ENCODE results near the gene JRKL.

JRKL gene

DNA sequence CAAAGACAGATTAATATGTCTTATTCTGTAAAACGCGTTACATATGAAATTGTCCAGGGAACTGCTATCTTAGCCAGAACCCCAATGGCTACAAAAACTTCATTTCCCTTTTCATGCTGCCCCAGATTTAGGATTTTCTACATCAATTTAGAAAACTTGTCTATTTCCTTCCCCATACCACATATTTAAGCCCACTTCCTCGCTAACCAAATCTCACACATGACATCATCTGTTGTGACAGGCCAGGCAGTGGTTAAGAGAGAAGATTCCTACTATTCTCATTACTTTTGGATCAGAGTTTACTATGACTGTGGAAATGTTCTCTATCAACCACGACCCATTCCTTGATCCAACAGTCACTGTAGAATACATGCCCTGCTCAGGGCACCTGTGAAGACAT is 16.0 kb upstream of the JRKL start:
- no peak for DNase-seq (ENCODE audit: low spot score)
- TF ChIP-seq, protein P1, sequence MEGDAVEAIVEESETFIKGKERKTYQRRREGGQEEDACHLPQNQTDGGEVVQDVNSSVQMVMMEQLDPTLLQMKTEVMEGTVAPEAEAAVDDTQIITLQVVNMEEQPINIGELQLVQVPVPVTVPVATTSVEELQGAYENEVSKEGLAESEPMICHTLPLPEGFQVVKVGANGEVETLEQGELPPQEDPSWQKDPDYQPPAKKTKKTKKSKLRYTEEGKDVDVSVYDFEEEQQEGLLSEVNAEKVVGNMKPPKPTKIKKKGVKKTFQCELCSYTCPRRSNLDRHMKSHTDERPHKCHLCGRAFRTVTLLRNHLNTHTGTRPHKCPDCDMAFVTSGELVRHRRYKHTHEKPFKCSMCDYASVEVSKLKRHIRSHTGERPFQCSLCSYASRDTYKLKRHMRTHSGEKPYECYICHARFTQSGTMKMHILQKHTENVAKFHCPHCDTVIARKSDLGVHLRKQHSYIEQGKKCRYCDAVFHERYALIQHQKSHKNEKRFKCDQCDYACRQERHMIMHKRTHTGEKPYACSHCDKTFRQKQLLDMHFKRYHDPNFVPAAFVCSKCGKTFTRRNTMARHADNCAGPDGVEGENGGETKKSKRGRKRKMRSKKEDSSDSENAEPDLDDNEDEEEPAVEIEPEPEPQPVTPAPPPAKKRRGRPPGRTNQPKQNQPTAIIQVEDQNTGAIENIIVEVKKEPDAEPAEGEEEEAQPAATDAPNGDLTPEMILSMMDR (IDR thresholded peaks at IDR 0.05; ENCODE audit: borderline replicate concordance, control extremely low read depth, extremely low read depth, insufficient read depth, missing control alignments): no peak
- in situ Hi-C loops (cut with MboI; ENCODE audit: low sequenced_read_pairs, unreplicated experiment): no loop called here

- TF ChIP-seq, protein P1 (IDR thresholded peaks at IDR 0.05; ENCODE audit: borderline replicate concordance, control extremely low read depth, extremely low read depth, insufficient read depth, missing control alignments): no peak
- DNase-seq (ENCODE audit: low spot score): no peak
- in situ Hi-C loops (cut with MboI; ENCODE audit: low sequenced_read_pairs, unreplicated experiment): no loop called here
Measured at GRCh38 chr11:96376796-96377195, 13.0 kb upstream of the JRKL start.

- TF ChIP-seq, protein P1 (IDR thresholded peaks at IDR 0.05; ENCODE audit: borderline replicate concordance, control extremely low read depth, extremely low read depth, insufficient read depth, missing control alignments): no peak
- DNase-seq (ENCODE audit: low spot score): no peak
- in situ Hi-C loops (cut with MboI; ENCODE audit: low sequenced_read_pairs, unreplicated experiment): no loop called here
Measured at GRCh38 chr11:96384156-96384555, 5.7 kb upstream of the JRKL start.

DNA sequence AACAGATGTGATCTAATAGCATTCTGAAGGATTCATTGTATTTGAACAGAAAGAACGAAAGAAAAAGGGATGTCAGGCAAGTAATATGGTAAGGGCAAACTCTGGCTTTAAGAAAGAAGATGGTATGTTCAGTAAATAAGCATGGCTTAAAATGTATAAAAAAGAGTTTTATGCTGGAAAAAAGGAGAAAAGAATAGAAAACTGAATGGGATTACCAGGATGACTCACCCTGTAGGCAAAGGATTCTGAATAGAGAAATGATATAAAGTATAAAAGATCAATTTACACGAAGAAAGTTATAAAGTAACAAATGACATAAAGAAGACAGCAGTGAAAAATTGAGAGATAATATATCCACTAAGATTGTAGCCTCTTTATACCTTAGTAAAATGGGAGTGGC is 4.6 kb upstream of the JRKL start:
- DNase-seq (ENCODE audit: low spot score): no peak
- TF ChIP-seq, protein P1 (IDR thresholded peaks at IDR 0.05; ENCODE audit: borderline replicate concordance, control extremely low read depth, extremely low read depth, insufficient read depth, missing control alignments): no peak
- in situ Hi-C loops (cut with MboI; ENCODE audit: low sequenced_read_pairs, unreplicated experiment): no loop called here

GRCh38 chr11:96388891-96389719 is 708 bp upstream of the JRKL start:
- TF ChIP-seq, protein P1 (IDR thresholded peaks at IDR 0.05; ENCODE audit: borderline replicate concordance, control extremely low read depth, extremely low read depth, insufficient read depth, missing control alignments): no peak
- in situ Hi-C loops (cut with MboI; ENCODE audit: low sequenced_read_pairs, unreplicated experiment): no loop called here
- no peak for DNase-seq (ENCODE audit: low spot score)

DNA sequence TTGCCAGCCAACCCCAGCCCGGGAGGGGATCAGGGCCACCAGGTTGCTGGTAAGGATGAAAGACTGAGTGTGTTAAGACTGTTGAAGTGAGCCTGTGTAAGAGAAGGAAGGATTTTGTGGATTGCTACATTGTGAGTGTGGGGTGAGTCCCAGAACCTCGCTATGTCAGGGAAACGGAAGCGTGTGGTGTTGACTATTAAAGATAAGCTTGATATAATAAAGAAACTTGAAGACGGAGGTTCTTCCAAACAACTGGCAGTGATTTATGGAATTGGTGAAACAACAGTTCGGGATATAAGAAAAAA is 627 bp downstream of the JRKL start:
- TF ChIP-seq, protein P1 (IDR thresholded peaks at IDR 0.05; ENCODE audit: borderline replicate concordance, control extremely low read depth, extremely low read depth, insufficient read depth, missing control alignments): no peak
- in situ Hi-C loops (cut with MboI; ENCODE audit: low sequenced_read_pairs, unreplicated experiment): no loop called here
- no peak for DNase-seq (ENCODE audit: low spot score)
